Frontal cortex (tissue), 4 donors: ENCODE measurements around the gene CXCL1. TPM values are rescaled to one million over a fixed set of nuclear protein-coding genes. Genes with fewer than 3 reads are reported as not detected.
"Not testable (repeated sequence)": the region's sequence is repeated elsewhere in the genome, so short reads cannot be mapped to it uniquely, and the experiment has no call there.

Experiments used
- DNase-seq, 2 donors: peaks; one replicate each; pipeline ENCODE4 v3.0.0; 2012; ENCODE audit warnings: low spot score in 2 of 2
- FAIRE-seq: peaks from 2 replicates; lab custom pipeline; 2012; peaks lifted over from hg19 to GRCh38; lab: Jason Lieb, UNC
- total RNA-seq: library from RNA; depleted of rRNA; stranded (reverse); fragments of >200 nt; gene quantifications from one replicate; pipeline ENCODE4 v1.2.3, GENCODE V29; 2014
- donor health status: control.
- donor health status: control.
- donor health status: control.

Gene CXCL1
- total RNA-seq, 1 donor from 2014 or later = 1.2 TPM

DNA sequence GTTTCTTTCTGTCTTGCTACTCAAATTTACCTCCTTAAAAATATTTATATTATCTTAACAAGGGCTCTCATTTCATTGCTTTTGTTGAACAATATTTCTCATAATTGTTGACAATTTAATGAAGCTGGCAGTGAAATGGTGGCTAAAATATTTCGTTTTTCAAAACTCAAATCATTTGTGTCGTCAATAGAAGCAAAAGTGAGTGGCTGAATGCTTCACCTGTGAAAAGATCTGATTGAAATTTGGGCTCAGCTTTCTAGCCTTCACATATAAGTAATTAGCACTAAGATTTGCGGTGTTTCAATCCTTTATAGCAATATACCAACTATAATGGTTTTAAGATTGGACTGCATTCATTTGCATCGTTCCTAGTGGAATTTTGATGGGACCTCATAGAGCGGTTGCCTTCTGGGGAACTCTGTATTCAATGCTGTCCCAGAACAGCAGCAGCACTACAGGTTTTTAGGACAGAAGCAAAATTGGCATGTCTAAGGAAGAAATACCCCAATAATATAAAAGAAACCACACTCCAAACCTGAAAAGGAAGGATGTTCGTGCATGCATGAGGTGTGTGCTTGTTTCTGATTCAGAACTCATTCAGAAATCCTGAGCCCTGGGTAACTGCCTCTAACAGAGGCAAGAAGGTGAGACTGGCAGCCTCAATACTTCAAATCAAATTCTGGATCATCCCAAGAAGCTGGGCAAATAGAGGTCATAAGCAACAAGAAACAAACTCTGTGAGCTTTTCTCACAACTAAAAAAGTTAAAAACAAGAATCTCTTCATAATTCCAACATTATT, 2.5 kb downstream of the CXCL1 start:
- DNase-seq (no peak), FAIRE-seq (no peak)

DNA sequence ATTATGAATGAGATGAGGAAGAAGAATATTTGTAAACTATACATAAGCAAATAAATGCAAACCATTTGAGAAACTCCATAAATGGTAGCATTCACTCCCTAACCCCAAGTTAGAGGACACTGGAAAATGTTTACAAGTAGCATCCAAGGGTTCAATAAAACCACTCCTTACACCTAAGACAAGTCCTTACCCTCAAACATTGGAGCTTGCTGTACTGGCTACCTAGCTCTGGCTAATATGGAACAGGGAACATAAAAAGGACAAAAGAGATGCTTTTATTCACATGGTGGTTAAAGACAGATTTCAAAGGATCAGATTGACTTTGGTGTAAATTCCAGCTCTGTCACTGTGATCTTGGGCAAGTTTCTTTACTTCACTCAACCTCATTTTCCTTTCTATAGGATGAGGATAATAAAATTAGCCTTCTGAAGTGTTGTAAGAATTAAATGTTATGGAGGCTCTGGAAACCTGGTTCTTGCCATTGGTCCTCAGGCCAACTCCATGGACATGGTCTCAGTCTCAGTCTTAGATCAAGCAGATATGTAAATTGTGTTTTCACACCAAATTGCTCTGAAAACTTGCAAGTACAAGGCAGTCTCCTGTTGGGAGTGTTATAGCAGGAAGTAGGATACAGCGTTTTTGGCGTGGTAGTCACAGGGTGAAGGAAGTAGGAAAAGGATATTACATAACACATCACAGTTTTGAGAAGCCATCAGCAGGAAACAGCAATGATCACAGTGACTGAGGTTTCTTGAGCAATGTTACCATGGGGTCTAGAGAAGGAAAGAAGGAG, 3.3 kb downstream of the CXCL1 start:
- FAIRE-seq = no peak
- no peak for DNase-seq

DNA sequence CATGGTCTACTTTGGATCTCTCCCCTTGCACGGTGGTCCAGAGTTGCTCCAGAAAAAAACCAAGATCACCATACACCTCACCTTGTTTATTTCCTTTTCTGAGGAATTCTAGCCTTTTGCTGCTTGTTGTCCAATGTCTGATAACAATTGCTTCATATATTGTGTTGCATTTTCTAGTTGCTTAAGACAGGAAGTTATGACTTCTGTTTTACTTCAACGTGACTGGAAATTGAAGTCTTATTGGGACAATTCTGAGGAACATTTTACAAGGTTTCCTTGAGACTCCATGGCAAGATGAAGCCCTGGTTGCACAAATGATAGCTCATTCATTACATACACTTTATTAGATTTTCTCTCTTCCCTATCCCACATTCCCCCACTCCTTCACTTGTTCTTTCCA, 5.2 kb downstream of the CXCL1 start:
- FAIRE-seq (no peak), DNase-seq (no peak)

DNA sequence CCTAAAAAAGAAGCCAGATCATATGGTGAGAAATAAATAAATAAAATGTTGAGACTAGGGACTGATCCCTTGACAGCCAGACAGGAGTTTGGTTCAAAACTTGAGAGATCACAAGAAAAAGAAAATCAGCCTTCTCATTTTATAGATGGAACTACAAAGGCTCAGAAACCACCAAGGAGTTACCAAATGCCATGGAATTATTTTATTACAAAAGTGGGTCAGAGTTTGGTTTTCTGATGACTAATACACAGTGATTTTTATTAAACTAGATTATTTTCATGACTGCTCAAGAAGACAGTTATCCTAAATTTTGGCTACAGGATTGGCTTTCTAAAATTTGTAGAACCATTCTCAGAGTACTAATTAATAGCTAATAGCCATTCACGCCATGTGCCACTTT, 6.2 kb downstream of the CXCL1 start:
- DNase-seq (no peak), FAIRE-seq (no peak)

DNA sequence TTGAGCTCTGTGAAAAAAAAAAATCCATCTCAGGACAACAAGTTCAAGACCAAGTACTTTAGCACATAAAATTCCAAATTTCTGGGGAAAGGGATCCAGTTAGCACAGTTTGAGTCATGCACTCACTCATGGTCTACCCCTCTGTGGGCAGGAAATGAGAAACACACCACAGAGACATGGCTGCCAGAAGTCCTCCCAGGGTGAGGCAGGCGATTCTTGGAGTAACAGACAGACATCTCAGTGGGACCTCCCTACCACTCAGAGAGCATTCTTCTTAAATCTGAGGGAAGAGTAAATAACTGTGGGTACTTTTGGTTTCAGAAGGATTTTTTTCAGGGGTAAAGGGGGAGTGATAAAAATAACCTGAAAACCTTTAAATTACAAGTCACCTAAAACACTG, 14.1 kb downstream of the CXCL1 start:
- DNase-seq (no peak), FAIRE-seq (no peak)

DNA sequence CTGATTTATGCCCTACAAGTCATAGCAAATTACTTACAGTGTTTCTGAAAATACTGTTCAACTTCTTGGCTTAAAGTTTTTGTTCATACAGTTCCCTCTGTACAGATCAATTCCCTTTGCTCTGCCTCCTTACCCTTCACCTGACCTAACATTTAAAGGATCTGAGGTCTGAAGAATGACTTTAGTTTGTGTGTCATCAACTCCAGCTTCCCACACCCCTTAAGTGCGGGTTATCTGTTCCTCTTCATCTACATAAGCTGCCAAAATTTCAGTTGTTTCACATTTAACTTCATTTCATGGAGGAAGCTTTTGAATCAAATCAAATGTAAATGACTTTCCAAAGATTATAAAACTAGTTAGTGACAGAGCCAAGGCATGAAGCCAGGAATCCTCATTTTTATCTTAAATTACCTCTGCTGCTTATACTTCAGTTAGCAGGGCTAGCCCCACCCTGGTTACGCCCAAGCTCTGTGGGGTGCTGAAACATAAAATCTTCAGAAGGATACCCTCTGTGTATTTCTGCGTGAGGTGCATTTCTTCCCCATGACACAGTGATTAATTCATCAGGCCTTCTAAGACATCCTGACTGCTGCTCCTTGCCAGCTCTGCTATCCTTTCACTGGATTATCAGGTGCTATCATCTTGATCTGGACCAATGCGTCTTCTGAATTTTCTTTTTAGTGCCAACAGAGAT, 16.5 kb downstream of the CXCL1 start:
- no peak for FAIRE-seq
- no peak for DNase-seq

DNA sequence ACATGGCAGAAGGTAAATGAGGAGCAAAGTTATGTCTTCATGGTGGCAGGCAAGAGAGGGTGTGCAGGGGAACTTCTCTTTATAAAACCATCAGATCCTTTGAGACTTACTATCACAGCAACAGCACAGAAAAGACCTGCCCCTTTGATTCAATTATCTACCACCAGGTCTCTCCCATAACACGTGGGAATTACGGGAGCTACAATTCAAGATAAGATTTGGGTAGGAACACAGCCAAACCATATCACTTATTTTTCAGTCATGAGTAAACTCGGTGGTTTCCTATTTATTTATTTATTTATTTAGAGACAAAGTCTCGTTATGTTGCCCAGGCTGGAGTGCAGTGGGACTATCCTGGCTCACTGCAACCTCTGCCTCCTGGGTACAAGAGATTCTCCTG, 22.1 kb downstream of the CXCL1 start:
- no peak for FAIRE-seq
- DNase-seq = no peak

DNA sequence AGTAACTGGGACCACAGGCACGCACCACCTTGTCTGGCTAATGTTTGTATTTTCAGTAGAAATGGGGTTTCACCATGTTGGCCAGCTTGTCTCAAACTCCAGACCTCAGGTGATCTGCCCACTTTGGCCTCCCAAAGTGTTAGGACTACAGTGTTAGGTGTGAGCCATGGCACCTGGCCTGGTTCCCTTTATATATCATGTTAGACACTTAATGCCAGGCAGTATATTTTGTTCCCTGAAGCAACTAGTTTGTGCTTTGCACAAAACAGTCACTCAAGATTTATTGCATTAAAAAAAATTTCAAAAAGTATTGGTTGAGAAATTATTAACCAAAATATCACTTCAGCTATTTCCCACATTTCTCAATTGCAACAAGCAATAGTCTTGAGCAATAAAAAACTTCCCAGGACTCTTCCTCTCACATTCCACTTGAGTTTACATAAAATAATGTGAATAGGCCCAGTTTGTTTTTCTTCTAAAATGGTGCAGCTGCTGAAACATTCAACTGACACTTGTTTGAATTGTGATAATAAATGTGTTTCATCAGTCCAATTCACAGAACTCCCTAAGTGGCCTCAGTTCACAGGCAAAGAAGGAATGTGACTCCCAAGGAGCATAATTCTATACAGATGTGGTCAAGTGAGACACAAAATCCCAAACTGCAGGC, 22.7 kb downstream of the CXCL1 start:
- DNase-seq (no peak), FAIRE-seq (no peak)

DNA sequence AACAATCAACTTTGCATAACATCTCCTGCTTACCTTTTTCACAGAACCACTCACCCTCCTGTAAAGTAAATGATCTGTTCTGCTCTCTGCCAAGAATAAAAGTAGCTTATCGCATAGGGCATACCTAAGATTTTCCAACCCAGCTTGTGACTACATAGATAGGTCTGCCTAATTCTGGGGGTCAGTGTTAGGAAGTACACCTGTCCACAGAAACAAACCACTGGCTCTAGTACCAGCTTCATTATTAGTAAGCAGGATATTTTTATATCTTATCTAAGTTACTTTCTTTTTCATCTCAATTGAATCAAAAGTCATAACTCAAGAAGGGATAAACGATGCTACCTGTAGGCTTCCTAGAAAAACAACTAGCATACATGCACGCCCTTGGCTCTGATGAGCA, 23.8 kb downstream of the CXCL1 start:
- FAIRE-seq = no peak
- no peak for DNase-seq

DNA sequence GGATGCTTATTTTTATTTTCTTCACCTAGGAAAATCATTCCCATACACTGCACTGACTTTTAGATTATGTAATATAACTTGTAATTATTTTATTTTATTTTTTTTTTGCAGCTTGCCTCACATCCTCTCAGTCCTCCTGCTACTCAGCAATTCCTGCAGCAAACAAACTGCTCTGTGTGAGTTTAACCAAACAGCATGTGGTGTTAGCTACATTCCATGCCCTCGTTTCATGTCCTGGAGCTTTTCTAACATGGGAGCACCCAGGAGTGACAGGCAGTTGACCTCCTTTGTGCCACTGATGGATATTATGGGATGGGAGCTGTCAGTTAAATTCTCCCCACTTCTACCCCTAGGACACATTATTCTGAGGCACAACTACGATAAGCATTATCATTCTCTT, 24.8 kb downstream of the CXCL1 start:
- FAIRE-seq (no peak), DNase-seq (no peak)

DNA sequence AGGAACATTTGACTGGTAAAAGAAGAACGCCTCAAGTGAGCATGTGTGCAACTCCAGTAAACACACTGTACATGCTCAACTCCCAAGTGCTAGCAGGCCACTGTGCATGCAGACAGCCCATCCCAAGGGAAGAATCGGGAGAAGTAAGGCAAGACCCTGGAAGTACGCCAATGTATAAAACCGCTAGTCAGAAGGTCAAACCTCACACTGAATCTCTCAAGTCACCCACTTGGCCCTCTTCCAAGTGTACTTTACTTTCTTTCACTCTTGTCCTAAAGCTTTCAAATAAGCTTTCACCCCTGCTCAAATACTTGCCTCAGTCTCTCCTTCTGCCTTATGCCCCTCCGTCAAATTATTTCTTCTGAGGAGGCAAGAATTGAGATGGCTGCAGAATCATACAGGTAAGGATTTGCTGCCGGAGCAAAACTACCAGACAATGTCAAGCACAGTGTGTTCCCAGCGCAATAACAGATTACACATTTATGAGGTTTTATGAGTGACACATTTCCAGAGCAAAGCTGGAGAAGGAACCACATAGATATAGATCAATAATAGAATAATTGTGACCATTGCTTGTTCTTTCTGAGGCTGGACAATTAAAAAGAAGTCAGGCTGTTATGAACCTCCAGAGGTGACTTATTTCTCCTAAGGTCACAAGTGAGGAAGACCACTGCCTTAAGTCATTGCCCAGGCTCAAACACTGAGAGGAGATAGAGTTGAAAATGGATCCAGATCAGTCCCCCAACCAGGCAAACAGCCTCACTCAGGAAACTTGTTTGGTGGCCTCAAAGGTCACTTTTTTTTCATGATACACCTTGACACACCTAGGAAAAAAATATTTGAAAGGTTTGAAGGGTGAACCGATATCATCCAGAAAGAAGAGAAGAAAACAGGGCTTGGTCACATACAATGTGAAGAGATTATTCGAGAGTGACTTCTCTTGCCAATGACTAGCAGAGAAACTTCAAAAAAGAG, 26.3 kb downstream of the CXCL1 start:
- FAIRE-seq (no peak), DNase-seq (no peak)

DNA sequence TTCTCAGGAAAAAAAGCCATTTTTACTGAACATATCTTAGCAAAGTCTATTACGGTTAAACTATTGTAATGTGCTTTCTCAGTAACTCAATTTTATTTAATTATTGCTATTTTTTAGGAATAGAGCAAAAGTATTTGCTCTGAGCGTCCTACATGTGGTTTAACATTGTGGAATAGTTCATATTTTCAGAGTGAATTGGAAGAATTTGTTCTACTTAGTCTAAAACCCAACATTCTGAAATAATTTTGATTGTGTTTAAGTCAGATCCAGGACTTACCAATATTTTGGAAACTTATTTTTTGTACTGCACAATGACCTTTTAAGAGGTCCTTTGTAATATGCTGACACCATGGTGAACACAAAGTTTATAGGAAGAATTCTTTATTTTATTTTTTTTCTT, 27.2 kb downstream of the CXCL1 start:
- FAIRE-seq (no peak), DNase-seq (no peak)

DNA sequence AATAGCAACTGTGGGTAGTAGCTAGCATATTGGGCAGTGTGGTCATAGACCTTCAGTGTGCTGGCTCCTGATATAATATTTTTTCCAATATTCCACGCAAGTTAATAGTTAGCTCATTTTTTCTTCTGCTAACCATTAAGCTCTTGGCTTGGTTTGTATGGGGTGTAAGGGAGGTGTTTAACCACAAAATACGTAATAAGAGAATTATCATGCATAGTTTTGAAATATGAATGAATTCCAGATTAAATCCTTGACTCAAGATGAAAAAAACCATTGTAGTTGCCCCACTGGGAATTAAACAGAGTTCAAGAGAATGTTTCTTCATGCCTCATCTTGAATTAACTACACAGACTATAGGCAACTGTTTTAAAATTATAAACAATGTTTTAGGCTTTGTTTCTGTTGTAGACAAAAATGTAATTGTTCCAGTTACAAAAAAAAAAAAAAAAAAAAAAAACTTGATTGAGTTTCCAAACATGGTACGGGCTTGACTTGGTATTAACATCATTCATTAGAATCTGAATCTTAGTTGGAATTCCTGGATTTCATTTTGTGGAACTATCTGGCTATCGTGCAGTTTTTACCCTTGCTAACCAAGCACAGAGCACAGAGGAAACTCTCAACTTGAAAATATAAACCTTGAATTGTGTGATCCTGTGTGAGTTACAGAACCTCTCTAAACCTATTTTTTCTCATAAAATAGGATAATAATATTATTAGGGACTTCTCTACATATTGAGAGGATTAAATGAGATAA, 28.4 kb downstream of the CXCL1 start:
- FAIRE-seq = no peak
- DNase-seq = no peak

DNA sequence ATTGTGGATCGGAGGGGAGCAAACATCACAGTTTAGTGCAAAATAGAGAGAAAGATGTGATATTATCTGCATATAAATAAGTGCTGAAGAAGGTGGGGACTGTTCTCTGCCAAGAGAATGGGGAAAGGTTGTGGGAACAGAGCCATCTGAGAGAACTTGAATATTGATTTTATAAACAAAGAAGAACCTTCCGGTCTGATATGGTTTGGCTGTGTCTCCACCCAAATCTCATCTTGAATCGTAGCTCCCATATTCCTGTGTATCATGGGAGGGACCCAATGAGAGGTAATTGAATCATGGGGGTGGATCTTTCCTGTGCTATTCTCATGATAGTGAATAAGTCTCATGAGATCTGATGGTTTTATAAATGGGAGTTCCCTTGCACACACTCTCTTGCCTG, 30.1 kb downstream of the CXCL1 start:
- not testable (repeated sequence) for DNase-seq, FAIRE-seq

DNA sequence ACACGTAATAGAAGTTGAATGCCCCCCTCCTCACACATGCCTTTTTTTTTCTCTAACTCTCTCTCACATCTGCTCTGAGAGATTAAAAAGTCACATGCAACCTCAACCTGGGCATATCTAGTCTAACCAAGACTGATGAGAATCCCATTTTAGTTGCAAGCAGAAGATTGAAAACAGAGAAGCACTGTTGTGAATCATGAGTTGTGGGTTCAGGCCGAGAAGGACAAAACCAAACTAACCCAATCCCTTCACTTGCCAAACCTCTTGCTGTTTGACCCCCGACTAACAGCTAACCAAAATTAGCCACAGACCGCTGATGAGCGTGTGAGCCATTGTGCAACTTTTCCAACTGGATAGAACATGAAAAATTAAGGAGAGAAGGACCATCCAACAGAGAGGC, 31.8 kb downstream of the CXCL1 start:
- FAIRE-seq = no peak

DNA sequence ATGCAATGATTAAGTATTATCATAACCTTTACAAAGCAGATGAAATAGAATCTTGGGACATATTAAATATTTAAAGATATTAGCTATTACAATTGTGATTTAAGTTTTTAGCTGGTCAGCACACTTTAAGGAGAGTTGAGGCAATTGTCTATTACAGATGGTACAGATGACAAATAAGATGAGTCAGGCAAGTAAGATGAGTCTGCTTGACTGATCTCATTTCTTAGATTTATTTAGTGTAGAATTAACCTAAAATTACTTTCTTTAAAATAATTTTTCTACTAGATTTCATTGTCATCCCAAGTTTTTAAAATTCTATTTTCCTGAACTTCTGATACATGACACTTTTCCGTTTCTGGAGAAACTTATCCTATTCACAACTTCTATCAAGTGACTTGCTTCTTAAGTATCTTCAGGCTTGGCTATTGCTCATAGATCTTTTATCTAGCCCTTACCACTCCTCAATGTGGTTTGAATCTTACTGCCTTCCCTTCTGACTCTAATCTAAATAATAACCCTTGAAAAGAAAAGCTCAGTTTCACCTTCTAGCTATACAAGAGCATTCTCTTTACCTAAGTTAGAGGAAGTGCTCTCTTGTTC, 32.9 kb downstream of the CXCL1 start:
- DNase-seq = no peak

More for the DNA sequence above, 31.8 kb downstream of the CXCL1 start:
- DNase-seq = no peak

DNA sequence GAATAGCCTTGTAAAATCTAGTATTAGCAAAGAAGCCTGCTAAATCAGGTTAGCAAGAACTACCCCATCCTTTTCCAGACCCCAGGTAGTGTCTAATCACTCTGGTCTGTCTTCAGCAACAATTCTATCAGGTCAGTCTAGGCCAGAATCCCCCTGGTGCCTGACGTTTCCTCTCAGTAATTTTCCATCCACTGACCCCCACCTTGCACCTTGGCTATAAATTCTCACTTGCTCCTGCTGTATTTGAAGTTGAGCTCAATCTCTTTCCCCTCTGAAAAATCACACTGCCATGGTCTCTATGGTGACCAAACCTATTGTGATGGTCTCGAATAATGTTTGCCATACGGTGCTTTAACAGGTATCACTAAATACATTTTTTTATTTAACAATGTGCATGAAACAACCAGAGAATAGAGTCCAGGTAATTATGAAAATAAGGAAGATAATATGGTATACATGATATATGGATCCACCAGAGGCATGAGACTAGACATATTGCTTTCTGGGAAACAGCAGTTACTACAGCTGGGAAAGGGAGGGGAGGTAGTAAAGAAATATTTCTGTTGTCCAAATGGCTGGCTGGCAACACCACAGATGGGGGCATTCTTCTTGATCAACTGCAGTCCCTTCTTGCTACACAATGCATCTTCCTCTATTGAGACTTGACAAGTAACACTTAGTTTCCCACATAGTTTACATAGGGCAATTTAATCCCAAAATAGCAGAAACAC, 33.8 kb downstream of the CXCL1 start:
- FAIRE-seq (no peak), DNase-seq (no peak)

More for the DNA sequence above, 32.9 kb downstream of the CXCL1 start:
- FAIRE-seq = no peak
